Measurements from ENCODE around the gene PHLDB1. TPM values are rescaled to one million over a fixed set of nuclear protein-coding genes. Genes with fewer than 3 reads are reported as not detected.

The PHLDB1 gene
- polyA plus RNA-seq, 2 of the 4 experiments (the other 2 are of a cell fraction): 5.9 to 20.0 TPM

- ChIA-PET CTCF (interaction anchor here (0.6 to 20.3 kb wide), 3 partner anchors 14 to 30 kb away, joined by 3 to 224 read pairs (median 9); partner anchors contain the start of gene PHLDB1), POLR2A (no interaction called here)
- DNase-seq (ENCODE audit: low read depth in 1 of 2, low spot score in 1 of 2) (no peak), ATAC-seq (no peak), FAIRE-seq (no peak)
- Histone ChIP-seq H3K4me1 (peaks cover 51% of the 10 kb centered on the region), H3K9me3 (no peaks in the 10 kb centered on the region), H3K4me2 (0 out of 3 replicates have a peak overlapping the region, but pooled peaks have one; percentile 16), H3K27ac (peak overlapping the region in 1 of 2 experiments; percentile 92; a peak in 1 of 6 replicates), H3K4me3 (no peak overlapping the region)
- TF ChIP-seq FOSB (CRISPR knock-in tag; IDR thresholded peaks at IDR 0.05) (no peak), RNF2 (IDR thresholded peaks at IDR 0.05; ENCODE audit: borderline replicate concordance, low read depth) (no peak), GATA3 (IDR thresholded peaks at IDR 0.05; ENCODE audit: borderline replicate concordance) (no peak), EP300 (IDR thresholded peaks at IDR 0.05) (no peak)
- TF ChIP-seq, protein P1, sequence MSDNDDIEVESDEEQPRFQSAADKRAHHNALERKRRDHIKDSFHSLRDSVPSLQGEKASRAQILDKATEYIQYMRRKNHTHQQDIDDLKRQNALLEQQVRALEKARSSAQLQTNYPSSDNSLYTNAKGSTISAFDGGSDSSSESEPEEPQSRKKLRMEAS (IDR thresholded peaks at IDR 0.05): no peak
- 67% methylated on average over 2 of the region's 6 CpGs for WGBS (ENCODE audit: missing lambda C conversion rate)
Measured at GRCh38 chr11:118625036-118625690, 17.7 kb downstream of the PHLDB1 start.

- no peak overlapping the region for H3K4me2 ChIP-seq
- H3K27ac ChIP-seq: no peak overlapping the region
- 100% methylated on average over 2 of the region's 2 CpGs for WGBS (ENCODE audit: missing lambda C conversion rate)
- peaks cover 43% of the 10 kb centered on the region for H3K4me1 ChIP-seq
- no peak for ATAC-seq
- POLR2A ChIA-PET: no interaction called here
- DNase-seq (ENCODE audit: low read depth in 1 of 2, low spot score in 1 of 2): no peak
- FAIRE-seq: no peak
- TF ChIP-seq PBX3 (IDR thresholded peaks at IDR 0.05) (no peak), HOXA7 (CRISPR knock-in tag; IDR thresholded peaks at IDR 0.05) (no peak), NFE2L2 (conservative IDR thresholded peaks at IDR 0.05; ENCODE audit: low read length) (no peak), KDM5A (IDR thresholded peaks at IDR 0.05) (no peak)
- H3K4me3 ChIP-seq: no peak overlapping the region
- CTCF ChIA-PET: interaction anchor here (0.6 to 20.3 kb wide), 5 partner anchors 15 to 186 kb away, joined by 3 to 224 read pairs (median 9); partner anchors contain the start of gene PHLDB1
- no peaks in the 10 kb centered on the region for H3K9me3 ChIP-seq
Measured at GRCh38 chr11:118625976-118626375, 18.6 kb downstream of the PHLDB1 start.

DNA sequence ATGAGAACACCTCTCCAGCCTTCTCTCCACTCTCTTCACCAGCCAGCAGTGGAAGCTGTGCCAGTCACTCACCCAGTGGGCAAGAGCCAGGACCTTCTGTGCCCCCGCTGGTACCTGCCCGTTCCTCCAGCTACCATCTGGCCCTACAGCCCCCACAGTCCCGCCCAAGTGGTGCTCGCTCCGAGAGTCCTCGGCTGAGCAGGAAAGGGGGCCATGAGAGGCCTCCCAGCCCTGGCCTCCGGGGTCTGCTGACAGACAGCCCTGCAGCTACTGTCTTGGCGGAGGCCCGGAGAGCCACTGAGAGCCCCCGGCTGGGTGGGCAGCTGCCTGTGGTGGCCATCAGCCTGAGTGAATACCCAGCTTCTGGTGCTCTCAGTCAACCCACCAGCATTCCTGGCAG lies 20.2 kb downstream of the PHLDB1 start:
- DNase-seq (ENCODE audit: low read depth in 1 of 2, low spot score in 1 of 2) (no peak), FAIRE-seq (no peak), ATAC-seq (no peak)
- peaks cover 27% of the 10 kb centered on the region for H3K4me1 ChIP-seq
- no peak for TF ChIP-seq CBX2 (IDR thresholded peaks at IDR 0.05; ENCODE audit: borderline replicate concordance, low read depth)
- no peak for TF ChIP-seq HOXA7 (CRISPR knock-in tag; IDR thresholded peaks at IDR 0.05)
- TF ChIP-seq ZNF302 (CRISPR knock-in tag; IDR thresholded peaks at IDR 0.05): no peak
- no peak for TF ChIP-seq MAZ (IDR thresholded peaks at IDR 0.05; ENCODE audit: borderline replicate concordance, low read depth, low read length)
- TF ChIP-seq MYC (IDR thresholded peaks at IDR 0.05; ENCODE audit: borderline replicate concordance, low read length): no peak
- TF ChIP-seq, protein P2, sequence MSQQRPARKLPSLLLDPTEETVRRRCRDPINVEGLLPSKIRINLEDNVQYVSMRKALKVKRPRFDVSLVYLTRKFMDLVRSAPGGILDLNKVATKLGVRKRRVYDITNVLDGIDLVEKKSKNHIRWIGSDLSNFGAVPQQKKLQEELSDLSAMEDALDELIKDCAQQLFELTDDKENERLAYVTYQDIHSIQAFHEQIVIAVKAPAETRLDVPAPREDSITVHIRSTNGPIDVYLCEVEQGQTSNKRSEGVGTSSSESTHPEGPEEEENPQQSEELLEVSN (IDR thresholded peaks at IDR 0.05; ENCODE audit: borderline replicate concordance, low read depth): no peak
- no peak for TF ChIP-seq POLR2A (IDR thresholded peaks at IDR 0.05; ENCODE audit: low read length)
- TF ChIP-seq POLR2AphosphoS2 (conservative IDR thresholded peaks at IDR 0.05; ENCODE audit: low read length): no peak
- no peak for TF ChIP-seq FOXS1 (CRISPR knock-in tag; IDR thresholded peaks at IDR 0.05)
- no peak for TF ChIP-seq KDM1A (IDR thresholded peaks at IDR 0.05; ENCODE audit: low read depth)
- TF ChIP-seq CHD4 (IDR thresholded peaks at IDR 0.05; ENCODE audit: borderline replicate concordance): no peak
- TF ChIP-seq, protein P3, sequence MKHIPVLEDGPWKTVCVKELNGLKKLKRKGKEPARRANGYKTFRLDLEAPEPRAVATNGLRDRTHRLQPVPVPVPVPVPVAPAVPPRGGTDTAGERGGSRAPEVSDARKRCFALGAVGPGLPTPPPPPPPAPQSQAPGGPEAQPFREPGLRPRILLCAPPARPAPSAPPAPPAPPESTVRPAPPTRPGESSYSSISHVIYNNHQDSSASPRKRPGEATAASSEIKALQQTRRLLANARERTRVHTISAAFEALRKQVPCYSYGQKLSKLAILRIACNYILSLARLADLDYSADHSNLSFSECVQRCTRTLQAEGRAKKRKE (CRISPR knock-in tag; IDR thresholded peaks at IDR 0.05; ENCODE audit: low read depth): no peak
- H3K4me2 ChIP-seq: no peak overlapping the region
- no CpG with 5 or more reads among the region's 10 CpGs for WGBS (ENCODE audit: missing lambda C conversion rate)
- ChIA-PET POLR2A (no interaction called here), CTCF (interaction anchor here (0.5 to 20.3 kb wide), 4 partner anchors 9 to 241 kb away, joined by 3 to 224 read pairs (median 9); partner anchors contain the start of gene PHLDB1)
- H3K4me3 ChIP-seq: no peak overlapping the region
- H3K27ac ChIP-seq: no peak overlapping the region
- H3K9me3 ChIP-seq: no peaks in the 10 kb centered on the region
